Measurements from ENCODE around the gene TP73.
"Not testable (repeated sequence)": the region's sequence is repeated elsewhere in the genome, so short reads cannot be mapped to it uniquely, and the experiment has no call there.

The TP73 gene

GRCh38 chr1:3611170-3612019 is 40.9 kb upstream of the TP73 start, which contains the start of gene MEGF6:
Gene MEGF6, minus strand, starts transcription at chr1:3611508. Its CDS starts 240 bp downstream, at chr1:3611268.
- TF ChIP-seq ZNF274 (IDR thresholded peaks at IDR 0.05; ENCODE audit: low read depth, low read length): no peak
- H3K4me3 ChIP-seq (ENCODE audit: low read length): no peak within 1 kb of the TSS

DNA sequence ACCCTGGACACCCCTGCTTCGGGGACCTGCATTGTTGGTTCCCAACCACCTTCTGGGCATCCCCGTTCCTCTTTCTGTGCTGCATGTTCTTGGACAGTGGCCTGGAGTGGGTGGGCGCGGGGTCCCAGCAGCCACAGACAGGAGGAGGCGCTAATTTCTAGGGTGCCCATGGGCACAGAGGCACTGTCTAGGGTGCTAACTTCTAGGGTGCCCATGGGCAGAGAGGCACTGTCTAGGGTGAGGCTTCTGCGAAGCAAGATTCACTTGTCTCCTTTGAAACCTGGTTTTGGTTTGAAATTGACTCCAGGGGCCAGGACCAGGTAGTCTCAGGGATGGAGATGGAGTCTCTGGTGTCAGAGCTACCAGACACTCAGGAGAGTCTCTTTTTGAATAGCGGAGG is 40.2 kb upstream of the TP73 start:
- no peak overlapping the region for H3K4me3 ChIP-seq (ENCODE audit: low read length)
- TF ChIP-seq ZNF274 (IDR thresholded peaks at IDR 0.05; ENCODE audit: low read depth, low read length): no peak

DNA sequence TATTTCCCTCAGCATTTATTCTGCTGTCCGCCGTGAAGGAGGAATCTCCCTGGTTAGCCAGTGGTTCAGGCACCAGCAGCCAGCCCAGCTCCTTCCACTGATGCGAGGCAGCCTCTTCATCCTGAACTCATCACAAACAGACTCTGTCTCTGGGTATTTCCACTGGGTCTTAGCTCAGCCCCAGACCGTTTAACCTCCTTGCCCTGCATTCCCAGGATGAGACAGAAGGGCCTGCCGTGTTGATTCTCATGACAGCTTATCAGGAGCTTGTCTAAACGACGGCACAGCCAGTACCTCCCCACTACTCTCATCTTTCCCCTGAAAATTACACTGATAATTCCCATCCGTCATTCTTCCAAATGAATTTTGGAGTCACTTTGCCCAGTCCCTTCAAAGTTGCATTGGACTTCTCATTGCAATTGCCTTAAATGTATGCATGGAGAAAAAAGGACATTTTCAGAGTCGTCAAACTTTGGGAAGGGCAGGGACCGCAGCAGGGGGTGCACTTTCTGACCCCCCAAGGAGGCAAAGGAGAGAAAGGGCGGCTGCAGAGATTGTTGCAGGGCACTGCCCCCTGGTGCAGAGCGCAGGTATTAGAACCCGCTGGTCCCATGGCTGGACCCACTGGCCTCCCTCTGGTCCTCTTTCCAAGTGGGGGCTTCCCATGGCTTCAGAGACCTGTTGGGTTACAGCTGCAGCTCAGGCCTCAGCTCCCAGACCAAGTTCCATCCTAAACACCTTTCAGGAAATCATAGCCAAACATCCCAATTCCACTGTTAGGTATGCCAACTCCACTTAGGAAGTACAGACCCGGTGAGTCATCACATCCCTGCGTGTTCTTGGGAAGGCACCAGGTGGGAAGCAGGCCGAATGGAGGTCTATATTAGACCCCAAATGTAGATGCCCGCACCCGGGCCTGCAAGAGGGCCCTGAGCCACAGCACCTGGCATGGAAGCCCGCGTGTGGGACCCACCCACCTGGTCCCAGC is 37.3 kb upstream of the TP73 start:
- TF ChIP-seq ZNF274 (IDR thresholded peaks at IDR 0.05; ENCODE audit: low read depth, low read length): no peak
- H3K4me3 ChIP-seq (ENCODE audit: low read length): no peak overlapping the region

DNA sequence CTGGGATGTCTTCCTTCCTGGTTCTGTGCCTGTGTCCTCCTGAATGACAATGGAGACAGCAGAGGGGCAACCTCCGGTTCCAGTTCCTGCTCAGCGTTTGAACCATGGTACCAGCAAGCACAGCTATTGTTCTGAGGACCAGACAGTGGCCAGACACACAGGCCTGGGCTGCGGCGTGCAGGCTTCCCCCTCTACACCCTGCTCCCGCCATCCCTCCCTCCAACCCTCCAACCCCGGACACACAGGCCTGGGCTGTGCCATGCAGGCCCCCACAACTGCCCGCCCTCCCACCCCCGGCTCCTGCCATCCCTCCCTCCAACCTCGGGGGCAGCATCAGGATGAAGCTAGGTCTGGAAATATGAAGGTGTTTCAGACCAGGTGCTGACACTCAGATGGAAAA is 35.5 kb upstream of the TP73 start:
- no peak overlapping the region for H3K4me3 ChIP-seq (ENCODE audit: low read length)
- TF ChIP-seq ZNF274 (IDR thresholded peaks at IDR 0.05; ENCODE audit: low read depth, low read length): no peak

DNA sequence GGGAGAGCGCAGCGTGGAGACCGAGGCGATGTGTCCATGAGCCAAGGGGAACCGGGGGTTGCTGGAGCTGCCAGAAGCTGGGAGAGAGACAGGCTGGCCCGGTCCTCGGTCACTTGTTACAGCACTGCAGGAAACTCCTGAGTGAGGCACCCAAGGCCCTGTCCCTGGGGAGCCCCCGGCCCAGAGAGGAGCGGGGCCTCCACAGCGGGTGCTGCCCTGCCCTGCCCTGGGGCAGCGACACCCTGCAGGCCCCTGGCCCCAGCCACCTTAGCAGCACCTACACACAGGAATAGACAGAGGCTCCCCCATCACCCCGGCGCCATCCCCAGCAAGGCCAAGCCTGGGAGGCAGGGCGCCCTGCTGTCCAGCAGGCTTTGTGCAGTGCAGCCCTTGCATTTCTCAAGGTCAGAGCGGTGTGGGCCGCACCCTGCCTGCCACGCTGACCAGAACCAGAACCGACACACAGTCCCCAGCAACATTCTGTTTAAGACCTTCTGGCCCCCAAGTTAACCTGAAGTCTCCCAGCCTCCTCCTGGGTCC is 34.4 kb upstream of the TP73 start:
- H3K4me3 ChIP-seq (ENCODE audit: low read length): no peak overlapping the region
- TF ChIP-seq ZNF274 (IDR thresholded peaks at IDR 0.05; ENCODE audit: low read depth, low read length): no peak

GRCh38 chr1:3618531-3618880 is 33.8 kb upstream of the TP73 start:
- H3K4me3 ChIP-seq (ENCODE audit: low read length): no peak overlapping the region
- no peak for TF ChIP-seq ZNF274 (IDR thresholded peaks at IDR 0.05; ENCODE audit: low read depth, low read length)

DNA sequence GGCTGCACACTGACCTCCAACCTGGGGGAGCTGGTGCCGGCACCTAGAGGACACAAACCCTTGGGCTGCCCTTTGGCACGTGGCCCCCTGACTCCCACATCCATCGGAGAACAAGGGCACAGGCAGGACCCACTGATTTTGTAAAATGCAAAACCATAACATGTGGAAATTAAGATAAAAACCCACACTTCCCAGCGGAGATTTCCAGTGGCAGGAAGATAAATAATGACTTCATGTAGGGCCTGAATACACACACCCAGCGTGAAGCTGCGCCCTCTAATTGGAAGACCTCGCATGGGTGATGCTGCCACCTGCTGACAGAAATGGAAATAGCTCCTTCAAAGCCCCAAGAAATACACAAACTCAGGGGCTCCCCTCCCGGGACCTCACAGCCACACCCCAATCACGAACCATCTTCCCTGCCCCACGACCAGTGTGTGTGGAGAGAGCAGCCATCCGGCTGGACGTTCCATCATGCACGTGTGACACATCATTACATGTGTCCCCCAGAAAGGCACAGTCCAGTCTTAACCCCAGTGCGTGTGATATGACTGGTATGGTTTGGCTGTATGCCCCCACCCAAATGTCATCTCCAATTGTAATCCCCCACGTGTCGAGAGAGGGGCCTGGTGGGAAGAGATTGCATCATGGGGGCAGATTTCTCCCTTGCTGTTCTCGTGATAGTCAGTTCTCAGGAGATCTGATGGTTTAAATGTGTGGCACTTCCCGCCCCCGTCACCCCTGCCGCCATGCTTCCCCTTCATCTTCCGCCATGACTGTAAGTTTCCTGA is 33.2 kb upstream of the TP73 start:
- no peak for TF ChIP-seq ZNF274 (IDR thresholded peaks at IDR 0.05; ENCODE audit: low read depth, low read length)

GRCh38 chr1:3620708-3621107 is 31.6 kb upstream of the TP73 start:
- TF ChIP-seq ZNF274 (IDR thresholded peaks at IDR 0.05; ENCODE audit: low read depth, low read length): no peak
- no peak overlapping the region for H3K4me3 ChIP-seq (ENCODE audit: low read length)

More for the DNA sequence above, 33.2 kb upstream of the TP73 start:
- no peak overlapping the region for H3K4me3 ChIP-seq (ENCODE audit: low read length)

DNA sequence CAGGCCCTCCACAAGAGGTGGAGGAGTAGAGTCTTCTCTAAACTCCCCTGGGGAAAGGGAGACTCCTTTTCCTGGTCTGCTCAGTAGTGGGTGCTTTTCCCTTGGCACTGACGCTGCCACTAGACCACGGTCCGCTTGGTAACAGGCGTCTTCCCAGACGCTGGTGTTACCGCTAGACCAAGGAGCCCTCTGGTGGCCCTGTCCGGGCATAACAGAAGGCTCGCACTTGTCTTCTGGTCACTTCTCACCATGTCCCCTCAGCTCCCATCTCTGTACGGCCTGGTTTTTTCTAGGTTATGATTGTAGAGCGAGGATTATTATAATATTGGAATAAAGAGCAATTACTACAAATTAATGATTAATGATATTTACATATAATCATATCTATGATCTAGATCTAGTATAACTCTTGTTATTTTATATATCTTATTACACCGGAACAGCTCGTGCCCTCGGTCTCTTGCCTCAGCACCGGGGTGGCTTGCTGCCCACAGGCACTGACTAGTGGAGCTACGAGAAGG is 31.1 kb upstream of the TP73 start:
- H3K4me3 ChIP-seq (ENCODE audit: low read length): not testable (repeated sequence)

- H3K4me3 ChIP-seq (ENCODE audit: low read length): not testable (repeated sequence)
These were observed 30.2 kb upstream of the TP73 start for GRCh38 chr1:3622102-3622501.

GRCh38 chr1:3623441-3624199 is 28.7 kb upstream of the TP73 start:
- peak overlapping the region; percentile 83; the same call in 1 of the 2 replicates for H3K4me3 ChIP-seq (ENCODE audit: low read length)
- TF ChIP-seq ZNF274 (IDR thresholded peaks at IDR 0.05; ENCODE audit: low read depth, low read length): no peak

- peak within 1 kb of the TSS; percentile 83 for H3K4me3 ChIP-seq (ENCODE audit: low read length)
- TF ChIP-seq ZNF274 (IDR thresholded peaks at IDR 0.05; ENCODE audit: low read depth, low read length): no peak
These were observed 27.8 kb upstream of the TP73 start, which contains the start of gene TPRG1L for GRCh38 chr1:3624200-3625136. Gene TPRG1L, plus strand, starts transcription at chr1:3625015. Its CDS starts 58 bp downstream, at chr1:3625073.

Measured in GM08714 (cell line).